Memory B cell (primary cell): ENCODE measurements around the gene CHSY3.

Experiments used
- ATAC-seq: fragments of 150-1000 bp; cut with Tn5 transposase; 2 replicates; pipeline ENCODE4 v1.10.0; 2021; ENCODE audit warnings: low read depth, mild to moderate bottlenecking, moderate library complexity
- DNase-seq, 2 donors: peaks; one replicate each; pipeline ENCODE4 v3.0.0; 2022; ENCODE audit warnings: low spot score in 2 of 2
- H3K27ac Mint-ChIP-seq: one replicate; pipeline ENCODE4 v1.8.0; 2022; ENCODE audit warnings: mild to moderate bottlenecking, moderate library complexity, mixed read lengths
- H3K27me3 Mint-ChIP-seq: one replicate; pipeline ENCODE4 v1.8.0; 2022; ENCODE audit warnings: mixed read lengths
- H3K36me3 Mint-ChIP-seq: one replicate; pipeline ENCODE4 v1.8.0; 2022; ENCODE audit warnings: mild to moderate bottlenecking, mixed read lengths
- H3K4me1 Mint-ChIP-seq: one replicate; pipeline ENCODE4 v1.8.0; 2022; ENCODE audit warnings: mixed read lengths
- H3K4me3 Mint-ChIP-seq: one replicate; pipeline ENCODE4 v1.8.0; 2022; ENCODE audit warnings: mild to moderate bottlenecking, moderate library complexity, mixed read lengths
- H3K9me3 Mint-ChIP-seq: one replicate; pipeline ENCODE4 v1.8.0; 2022; ENCODE audit warnings: mixed read lengths

Gene CHSY3

DNA sequence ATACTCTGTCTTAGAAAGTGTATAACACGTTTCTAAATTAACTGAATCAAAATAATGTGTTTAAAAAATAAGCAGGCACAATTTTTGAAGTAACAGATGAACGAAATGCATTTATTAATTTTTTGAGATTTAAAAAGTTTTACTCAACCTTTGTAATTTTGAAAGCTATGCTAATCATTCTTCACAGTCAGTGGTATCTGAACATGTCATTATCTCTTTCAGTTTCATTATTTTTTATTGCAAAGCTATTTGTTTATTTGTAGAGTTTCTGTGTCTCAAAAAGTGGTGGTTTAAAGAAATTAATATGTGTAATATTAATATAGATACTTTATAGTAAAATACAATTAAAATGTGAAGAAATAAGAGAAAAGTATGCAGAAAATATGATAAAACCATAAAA is 11.2 kb downstream of the CHSY3 start:
- Mint-ChIP-seq H3K27ac (no peak overlapping the region), H3K36me3 (no peaks in the 10 kb centered on the region), H3K4me3 (no peak overlapping the region), H3K4me1 (no peaks in the 10 kb centered on the region), H3K9me3 (peaks cover 1% of the 10 kb centered on the region), H3K27me3 (peaks cover 2% of the 10 kb centered on the region)
- ATAC-seq, result no peak
- no peak for DNase-seq

GRCh38 chr5:129917224-129917623 is 13.0 kb downstream of the CHSY3 start:
- Mint-ChIP-seq H3K27me3 (peaks cover 2% of the 10 kb centered on the region), H3K4me1 (no peaks in the 10 kb centered on the region), H3K36me3 (no peaks in the 10 kb centered on the region), H3K27ac (no peak overlapping the region), H3K9me3 (peaks cover 1% of the 10 kb centered on the region), H3K4me3 (no peak overlapping the region)
- ATAC-seq (no peak), DNase-seq (no peak)

GRCh38 chr5:129921204-129921603 is 16.9 kb downstream of the CHSY3 start:
- no peak for DNase-seq
- no peaks in the 10 kb centered on the region for H3K36me3 Mint-ChIP-seq

DNA sequence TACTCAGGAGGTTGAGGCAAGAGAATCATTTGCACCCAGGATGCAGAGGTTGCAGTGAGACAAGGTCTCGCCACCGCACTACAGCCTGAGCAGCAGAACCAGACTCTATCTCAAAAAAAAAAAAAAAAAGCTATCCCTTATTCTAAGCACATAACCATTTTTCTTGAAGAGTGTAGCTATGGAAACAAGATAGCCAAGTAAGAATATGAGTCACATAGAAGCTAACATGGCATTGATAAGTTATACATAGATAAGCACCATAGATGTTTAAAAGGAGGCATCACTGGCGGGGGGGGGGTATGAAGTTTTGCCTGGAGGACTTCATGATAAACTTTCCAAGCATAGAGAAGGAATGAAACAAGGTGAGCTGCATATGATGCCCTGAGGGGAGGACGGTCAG is 26.0 kb downstream of the CHSY3 start:
- H3K4me1 Mint-ChIP-seq, result no peaks in the 10 kb centered on the region
- H3K4me3 Mint-ChIP-seq, result no peak overlapping the region
- DNase-seq, result no peak
- H3K9me3 Mint-ChIP-seq, result no peaks in the 10 kb centered on the region
- no peak for ATAC-seq
- no peaks in the 10 kb centered on the region for H3K36me3 Mint-ChIP-seq
- no peaks in the 10 kb centered on the region for H3K27me3 Mint-ChIP-seq
- no peak overlapping the region for H3K27ac Mint-ChIP-seq

More at GRCh38 chr5:129921204-129921603, 16.9 kb downstream of the CHSY3 start:
- no peak for ATAC-seq
- Mint-ChIP-seq H3K4me1 (no peaks in the 10 kb centered on the region), H3K9me3 (peaks cover 1% of the 10 kb centered on the region), H3K4me3 (no peak overlapping the region), H3K27ac (no peak overlapping the region), H3K27me3 (no peaks in the 10 kb centered on the region)

DNA sequence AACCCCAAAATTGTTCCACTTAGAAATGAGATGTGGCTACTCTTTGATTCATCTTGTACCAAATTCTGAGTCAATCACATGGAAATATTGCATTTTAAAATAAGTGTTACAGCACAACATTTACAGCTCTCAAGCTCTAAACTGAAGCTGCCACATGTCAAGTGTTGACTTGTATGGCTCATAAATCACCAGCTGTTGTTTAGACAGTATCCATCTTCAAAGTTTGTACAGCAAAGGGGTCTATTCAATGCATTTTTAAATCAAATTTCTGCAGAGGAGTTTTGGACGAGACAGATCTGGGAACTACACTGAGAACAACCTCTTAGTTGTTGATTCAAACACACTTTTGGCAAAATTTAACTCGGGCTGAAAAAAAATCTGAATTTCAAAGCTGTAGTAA is 31.4 kb downstream of the CHSY3 start:
- ATAC-seq, result no peak
- DNase-seq, result no peak
- Mint-ChIP-seq H3K4me1 (no peaks in the 10 kb centered on the region), H3K27me3 (no peaks in the 10 kb centered on the region), H3K9me3 (peaks cover 4% of the 10 kb centered on the region), H3K36me3 (no peaks in the 10 kb centered on the region), H3K27ac (no peak overlapping the region), H3K4me3 (no peak overlapping the region)

GRCh38 chr5:129938077-129938476 is 33.8 kb downstream of the CHSY3 start:
- H3K36me3 Mint-ChIP-seq, result no peaks in the 10 kb centered on the region
- peaks cover 4% of the 10 kb centered on the region for H3K9me3 Mint-ChIP-seq
- H3K4me1 Mint-ChIP-seq, result no peaks in the 10 kb centered on the region
- no peak overlapping the region for H3K4me3 Mint-ChIP-seq
- no peaks in the 10 kb centered on the region for H3K27me3 Mint-ChIP-seq
- ATAC-seq, result no peak
- DNase-seq, result no peak
- H3K27ac Mint-ChIP-seq, result no peak overlapping the region

- no peaks in the 10 kb centered on the region for H3K4me1 Mint-ChIP-seq
- H3K9me3 Mint-ChIP-seq, result peaks cover 1% of the 10 kb centered on the region
- ATAC-seq (no peak), DNase-seq (no peak)
- no peaks in the 10 kb centered on the region for H3K36me3 Mint-ChIP-seq
- no peaks in the 10 kb centered on the region for H3K27me3 Mint-ChIP-seq
- H3K27ac Mint-ChIP-seq, result no peak overlapping the region
- no peak overlapping the region for H3K4me3 Mint-ChIP-seq
These were observed 39.7 kb downstream of the CHSY3 start for GRCh38 chr5:129943936-129944335.

GRCh38 chr5:129945028-129945427 is 40.8 kb downstream of the CHSY3 start:
- Mint-ChIP-seq H3K4me1 (no peaks in the 10 kb centered on the region), H3K36me3 (no peaks in the 10 kb centered on the region), H3K27me3 (no peaks in the 10 kb centered on the region), H3K4me3 (no peak overlapping the region), H3K27ac (no peak overlapping the region), H3K9me3 (peaks cover 1% of the 10 kb centered on the region)
- no peak for ATAC-seq
- no peak for DNase-seq

DNA sequence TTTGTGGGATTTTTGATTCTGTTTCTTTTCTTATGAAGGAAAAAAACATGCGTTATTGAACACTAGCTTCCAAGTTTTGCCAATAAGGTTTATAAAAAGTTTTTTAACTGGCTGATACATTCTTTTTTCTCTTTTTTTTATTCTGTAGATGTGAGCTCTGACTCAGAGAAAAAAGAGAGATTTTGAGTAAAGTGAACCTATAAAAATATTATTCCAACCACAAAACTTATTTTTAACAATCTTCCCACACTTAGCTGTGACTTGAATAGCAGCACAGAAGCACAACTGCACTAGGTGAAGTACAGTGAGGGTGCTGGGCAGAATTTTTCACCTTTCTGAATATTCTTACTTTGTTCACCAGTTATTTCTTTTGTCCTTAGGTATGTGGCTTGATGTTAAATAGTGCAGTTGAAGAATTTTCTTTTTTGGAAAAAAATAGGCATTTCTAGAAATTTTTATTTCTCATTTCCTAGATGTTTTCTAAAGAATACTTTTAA is 41.6 kb downstream of the CHSY3 start:
- ATAC-seq (no peak), DNase-seq (no peak)
- Mint-ChIP-seq H3K9me3 (peaks cover 1% of the 10 kb centered on the region), H3K36me3 (no peaks in the 10 kb centered on the region), H3K27me3 (no peaks in the 10 kb centered on the region), H3K27ac (no peak overlapping the region), H3K4me1 (no peaks in the 10 kb centered on the region), H3K4me3 (no peak overlapping the region)

- no peaks in the 10 kb centered on the region for H3K36me3 Mint-ChIP-seq
- no peaks in the 10 kb centered on the region for H3K4me1 Mint-ChIP-seq
- H3K27me3 Mint-ChIP-seq, result no peaks in the 10 kb centered on the region
- DNase-seq (no peak), ATAC-seq (no peak)
- H3K9me3 Mint-ChIP-seq, result peaks cover 9% of the 10 kb centered on the region
- H3K4me3 Mint-ChIP-seq, result no peak overlapping the region
- H3K27ac Mint-ChIP-seq, result no peak overlapping the region
These were observed 46.8 kb downstream of the CHSY3 start for GRCh38 chr5:129951039-129951438.

DNA sequence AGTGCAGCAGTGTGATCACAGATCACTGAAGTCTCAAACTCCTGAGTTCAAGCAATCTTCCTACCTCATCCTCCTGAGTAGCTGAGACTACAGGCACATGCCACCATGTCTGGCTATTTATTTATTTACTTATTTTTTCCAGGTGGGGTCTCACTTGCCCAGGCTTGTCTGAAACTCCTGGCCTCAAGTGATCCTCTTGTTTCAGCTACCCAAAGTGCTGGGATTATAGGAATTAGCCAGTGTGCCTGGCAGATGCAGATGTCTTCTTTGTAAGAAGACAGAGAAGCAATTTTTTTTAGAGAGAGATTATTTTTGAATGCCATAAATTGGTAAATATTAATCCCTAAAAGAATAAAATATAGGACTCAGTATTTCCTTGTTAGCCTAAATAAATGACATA is 54.3 kb downstream of the CHSY3 start:
- ATAC-seq, result no peak
- DNase-seq, result no peak
- Mint-ChIP-seq H3K4me1 (no peaks in the 10 kb centered on the region), H3K27me3 (no peaks in the 10 kb centered on the region), H3K9me3 (peaks cover 5% of the 10 kb centered on the region), H3K27ac (no peak overlapping the region), H3K4me3 (no peak overlapping the region), H3K36me3 (no peaks in the 10 kb centered on the region)

- DNase-seq (no peak), ATAC-seq (no peak)
- Mint-ChIP-seq H3K9me3 (no peaks in the 10 kb centered on the region), H3K4me1 (no peaks in the 10 kb centered on the region), H3K27ac (no peak overlapping the region), H3K4me3 (no peak overlapping the region), H3K27me3 (no peaks in the 10 kb centered on the region), H3K36me3 (no peaks in the 10 kb centered on the region)
These were observed 56.6 kb downstream of the CHSY3 start for GRCh38 chr5:129960831-129961230.

- DNase-seq (no peak), ATAC-seq (no peak)
- H3K9me3 Mint-ChIP-seq, result no peaks in the 10 kb centered on the region
- H3K4me3 Mint-ChIP-seq, result no peak overlapping the region
- H3K27ac Mint-ChIP-seq, result no peak overlapping the region
- H3K27me3 Mint-ChIP-seq, result no peaks in the 10 kb centered on the region
- no peaks in the 10 kb centered on the region for H3K36me3 Mint-ChIP-seq
- no peaks in the 10 kb centered on the region for H3K4me1 Mint-ChIP-seq
These were observed 58.2 kb downstream of the CHSY3 start for GRCh38 chr5:129962506-129962905.

DNA sequence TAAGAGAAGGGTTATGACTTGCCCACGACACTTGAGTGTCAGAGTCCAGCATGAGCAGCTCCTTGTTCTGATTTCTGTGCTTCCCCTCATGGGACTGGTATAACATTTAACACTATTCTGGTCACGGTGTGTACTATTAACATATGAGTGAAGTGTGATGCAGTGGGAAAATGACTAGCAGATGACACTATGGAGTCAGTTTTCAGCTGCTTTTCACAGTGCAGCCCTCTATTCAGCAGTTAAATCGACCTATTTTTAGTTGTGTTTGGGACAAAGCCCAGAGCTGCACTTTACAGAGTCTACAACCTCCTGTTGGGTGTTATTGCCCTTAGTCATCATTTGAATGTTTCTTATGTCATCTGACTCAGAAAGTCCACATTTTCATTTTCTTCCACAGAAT is 59.1 kb downstream of the CHSY3 start:
- no peak overlapping the region for H3K4me3 Mint-ChIP-seq
- no peaks in the 10 kb centered on the region for H3K9me3 Mint-ChIP-seq
- ATAC-seq (no peak), DNase-seq (no peak)
- no peaks in the 10 kb centered on the region for H3K4me1 Mint-ChIP-seq
- no peak overlapping the region for H3K27ac Mint-ChIP-seq
- no peaks in the 10 kb centered on the region for H3K27me3 Mint-ChIP-seq
- no peaks in the 10 kb centered on the region for H3K36me3 Mint-ChIP-seq

- H3K27ac Mint-ChIP-seq, result no peak overlapping the region
- DNase-seq, result no peak
- H3K9me3 Mint-ChIP-seq, result no peaks in the 10 kb centered on the region
- no peaks in the 10 kb centered on the region for H3K27me3 Mint-ChIP-seq
- H3K4me3 Mint-ChIP-seq, result no peak overlapping the region
- no peaks in the 10 kb centered on the region for H3K4me1 Mint-ChIP-seq
- no peaks in the 10 kb centered on the region for H3K36me3 Mint-ChIP-seq
- no peak for ATAC-seq
These were observed 61.8 kb downstream of the CHSY3 start for GRCh38 chr5:129966071-129966470.
